GM06990 (cell line): Measurements from ENCODE around the gene IGSF23.

ENCODE experiments used
- DNase-seq: peaks from one replicate; pipeline ENCODE4 v3.0.0-alpha.2; 2011; ENCODE audit not compliant: insufficient read length; ENCODE audit errors: extremely low read depth
- H3K27me3 ChIP-seq: replicated peaks from 2 replicates; pipeline ENCODE4 v1.6.0; 2011; ENCODE audit warnings: low read length; ENCODE audit not compliant: control insufficient read depth, insufficient read depth
- H3K36me3 ChIP-seq: 2 replicates; pipeline ENCODE4 v1.5.1; 2011; ENCODE audit warnings: low read length; ENCODE audit not compliant: control insufficient read depth, insufficient read depth
- H3K4me3 ChIP-seq: replicated peaks from 2 replicates; pipeline ENCODE4 v1.5.1; 2011; ENCODE audit warnings: low read depth, mild to moderate bottlenecking, control low read depth, low read length
- TF ChIP-seq, protein P1 (sequence below): IDR thresholded peaks from 2 replicates; pipeline ENCODE4 v1.5.1; 2011; ENCODE audit warnings: low read length, control low read depth, mild to moderate bottlenecking, inconsistent platforms; ENCODE audit not compliant: insufficient read depth, poor library complexity, severe bottlenecking

The IGSF23 gene

DNA sequence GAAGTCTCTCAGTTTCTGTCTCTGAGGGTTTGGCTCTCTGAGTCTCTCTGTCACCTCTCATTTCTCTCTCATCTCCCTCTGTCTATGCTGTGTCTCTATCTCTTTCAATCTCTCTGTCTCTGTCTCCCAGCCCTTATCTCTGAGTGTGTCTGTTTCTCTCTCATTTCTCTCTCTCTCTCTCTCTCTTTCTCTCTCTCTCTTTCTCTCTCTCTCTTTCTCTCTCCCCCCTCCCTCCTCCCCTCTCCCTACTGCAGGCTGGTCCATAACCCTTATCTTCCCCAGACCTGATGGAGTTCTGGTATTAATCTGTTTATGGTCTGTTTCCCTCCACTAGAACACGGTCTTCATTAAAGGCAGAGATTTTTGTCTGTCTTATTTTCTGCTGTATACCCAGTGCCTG, 29.0 kb downstream of the IGSF23 start:
- Histone ChIP-seq H3K4me3 (no peak overlapping the region), H3K27me3 (no peaks in the 10 kb centered on the region; the same call in 1 of the 2 replicates), H3K36me3 (no peaks in the 10 kb centered on the region)
- TF ChIP-seq, protein P1, sequence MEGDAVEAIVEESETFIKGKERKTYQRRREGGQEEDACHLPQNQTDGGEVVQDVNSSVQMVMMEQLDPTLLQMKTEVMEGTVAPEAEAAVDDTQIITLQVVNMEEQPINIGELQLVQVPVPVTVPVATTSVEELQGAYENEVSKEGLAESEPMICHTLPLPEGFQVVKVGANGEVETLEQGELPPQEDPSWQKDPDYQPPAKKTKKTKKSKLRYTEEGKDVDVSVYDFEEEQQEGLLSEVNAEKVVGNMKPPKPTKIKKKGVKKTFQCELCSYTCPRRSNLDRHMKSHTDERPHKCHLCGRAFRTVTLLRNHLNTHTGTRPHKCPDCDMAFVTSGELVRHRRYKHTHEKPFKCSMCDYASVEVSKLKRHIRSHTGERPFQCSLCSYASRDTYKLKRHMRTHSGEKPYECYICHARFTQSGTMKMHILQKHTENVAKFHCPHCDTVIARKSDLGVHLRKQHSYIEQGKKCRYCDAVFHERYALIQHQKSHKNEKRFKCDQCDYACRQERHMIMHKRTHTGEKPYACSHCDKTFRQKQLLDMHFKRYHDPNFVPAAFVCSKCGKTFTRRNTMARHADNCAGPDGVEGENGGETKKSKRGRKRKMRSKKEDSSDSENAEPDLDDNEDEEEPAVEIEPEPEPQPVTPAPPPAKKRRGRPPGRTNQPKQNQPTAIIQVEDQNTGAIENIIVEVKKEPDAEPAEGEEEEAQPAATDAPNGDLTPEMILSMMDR = no peak
- DNase-seq = no peak

DNA sequence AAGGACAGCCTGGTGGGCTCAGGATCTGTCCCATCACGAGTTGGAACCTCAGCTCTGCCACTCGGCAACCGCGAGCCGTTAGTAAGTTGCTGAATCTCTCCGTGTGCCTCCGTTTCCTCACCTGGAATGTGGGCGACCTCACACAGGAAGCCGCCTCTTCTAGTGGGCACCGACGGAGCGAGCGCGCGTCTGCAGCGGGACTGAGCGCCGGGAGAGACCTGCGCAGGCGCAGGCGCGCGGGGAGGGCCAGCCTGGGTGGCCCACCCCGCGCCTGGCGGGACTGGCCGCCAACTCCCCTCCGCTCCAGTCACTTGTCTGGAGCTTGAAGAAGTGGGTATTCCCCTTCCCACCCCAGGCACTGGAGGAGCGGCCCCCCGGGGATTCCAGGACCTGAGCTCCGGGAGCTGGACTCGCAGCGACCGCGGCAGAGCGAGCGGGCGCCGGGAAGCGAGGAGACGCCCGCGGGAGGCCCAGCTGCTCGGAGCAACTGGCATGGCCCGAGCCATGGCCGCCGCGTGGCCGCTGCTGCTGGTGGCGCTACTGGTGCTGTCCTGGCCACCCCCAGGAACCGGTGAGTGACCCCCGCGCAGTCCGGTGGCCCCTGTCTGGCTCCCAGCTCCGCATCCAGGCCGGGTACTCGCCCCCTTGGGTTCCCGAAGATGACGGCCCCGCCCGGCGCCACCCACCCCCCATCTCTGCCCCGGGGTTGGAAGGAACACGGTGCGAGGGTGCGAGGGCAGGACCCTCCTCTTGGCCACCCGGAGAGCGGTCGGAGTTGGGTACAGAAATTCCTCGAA, 30.4 kb downstream of the IGSF23 start, which contains the start of gene PVR:
Gene PVR, plus strand, starts transcription at position 306 of the 797 bp plus-strand sequence. Its CDS starts 187 bp downstream, at position 493.
- peak within 1 kb of the TSS; percentile 62 for H3K4me3 ChIP-seq
- H3K27me3 ChIP-seq = no peaks in the 10 kb centered on the region; the same call in 1 of the 2 replicates
- TF ChIP-seq, protein P1 = no peak
- peak; percentile 41 for DNase-seq
- no peaks in the 10 kb centered on the region for H3K36me3 ChIP-seq

DNA sequence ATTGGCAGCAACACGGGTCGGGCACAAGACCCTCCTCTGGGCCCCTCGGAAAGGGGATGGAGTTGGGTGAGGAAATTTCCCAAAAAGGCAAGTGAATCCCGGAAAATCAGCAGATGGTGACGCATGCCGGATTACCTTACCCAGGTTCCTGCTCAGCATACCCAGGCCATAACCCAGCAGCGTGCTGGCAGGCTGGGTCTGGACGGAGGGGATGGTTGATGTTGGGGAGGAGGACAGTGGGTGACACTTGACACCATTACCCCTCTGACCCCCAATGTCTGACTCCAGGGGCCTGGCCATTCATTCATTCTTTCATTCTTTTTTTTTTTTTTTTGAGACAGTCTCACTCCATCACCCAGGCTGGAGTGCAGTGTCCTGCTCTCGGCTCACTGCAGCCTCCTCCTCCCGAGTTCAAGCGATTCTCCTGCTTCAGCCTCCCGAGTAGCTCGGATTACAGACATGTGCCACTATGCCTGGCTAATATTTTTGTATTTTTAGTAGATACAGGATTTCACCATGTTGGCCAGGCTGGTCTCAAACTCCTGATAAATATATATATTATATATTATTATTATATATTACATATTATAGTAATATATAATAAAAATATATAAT, 31.1 kb downstream of the IGSF23 start:
- DNase-seq = no peak
- no peaks in the 10 kb centered on the region; the same call in 1 of the 2 replicates for H3K27me3 ChIP-seq
- H3K36me3 ChIP-seq = no peaks in the 10 kb centered on the region
- H3K4me3 ChIP-seq = peak overlapping the region; percentile 62
- TF ChIP-seq, protein P1 = no peak

DNA sequence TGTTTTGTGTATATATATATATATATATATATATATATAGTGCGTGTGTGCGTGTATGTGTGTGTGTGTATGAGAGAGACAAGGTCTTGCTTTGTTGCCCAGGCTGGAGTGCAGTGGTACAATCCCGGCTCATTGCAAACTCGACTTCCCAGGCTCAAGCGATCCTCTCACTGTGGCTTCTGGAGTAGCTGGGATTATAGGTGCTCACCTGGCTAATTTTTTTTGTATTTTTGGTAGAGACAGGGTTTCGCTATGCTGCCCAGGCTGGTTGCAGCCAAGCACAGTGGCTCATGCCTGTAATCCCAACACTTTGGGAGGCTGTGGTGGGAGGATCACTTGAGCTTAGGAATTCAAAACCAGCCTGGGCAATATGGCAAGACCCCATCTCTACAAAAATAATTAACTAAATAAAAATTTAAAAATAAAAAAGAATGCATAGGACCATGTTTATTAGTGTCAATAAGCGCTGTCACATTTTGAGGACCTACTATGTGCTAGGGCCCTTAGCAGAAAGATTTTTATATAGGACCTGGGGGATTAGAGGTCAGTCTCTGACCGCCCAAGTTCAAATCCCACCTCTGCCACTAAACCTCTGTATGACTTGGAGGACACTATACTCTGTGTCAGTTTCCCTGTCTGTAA, 32.2 kb downstream of the IGSF23 start:
- no peak for DNase-seq
- no peaks in the 10 kb centered on the region; the same call in 1 of the 2 replicates for H3K36me3 ChIP-seq
- TF ChIP-seq, protein P1 = no peak
- H3K4me3 ChIP-seq = no peak overlapping the region
- no peaks in the 10 kb centered on the region; the same call in 1 of the 2 replicates for H3K27me3 ChIP-seq

DNA sequence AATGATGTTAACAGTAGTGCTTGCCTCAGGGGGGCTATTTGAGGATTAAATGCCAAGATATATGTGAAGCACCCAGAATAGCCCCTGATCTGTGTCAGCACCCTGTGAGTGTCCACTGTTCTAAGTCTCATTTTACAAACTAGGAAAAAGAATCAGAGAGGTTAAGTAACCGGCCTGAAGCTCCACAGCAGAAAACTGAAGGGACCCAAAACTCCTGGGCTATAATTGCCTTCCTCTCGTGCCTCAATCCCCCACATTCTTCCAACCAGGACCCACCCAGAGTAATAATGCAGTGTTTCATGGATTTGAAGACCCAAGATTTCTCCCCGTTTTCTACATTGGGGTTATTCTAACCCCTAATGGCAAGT, 32.7 kb downstream of the IGSF23 start:
- TF ChIP-seq, protein P1 = no peak
- Histone ChIP-seq H3K4me3 (no peak overlapping the region), H3K27me3 (no peaks in the 10 kb centered on the region; the same call in 1 of the 2 replicates), H3K36me3 (no peaks in the 10 kb centered on the region; the same call in 1 of the 2 replicates)
- DNase-seq = no peak
